Kasumi-1 (cell line): ENCODE data around the gene MGAT5B.
A peak's percentile ranks its signal among the peaks of the same experiment; 100 is the strongest.
"Not testable (repeated sequence)": the region's sequence is repeated elsewhere in the genome, so short reads cannot be mapped to it uniquely, and the experiment has no call there.

Experiments used
- DNase-seq, 2 experiments: peaks; one replicate each; lab custom pipeline; 2025; lab: John Stamatoyannopoulos, UW

The MGAT5B gene, protein sequence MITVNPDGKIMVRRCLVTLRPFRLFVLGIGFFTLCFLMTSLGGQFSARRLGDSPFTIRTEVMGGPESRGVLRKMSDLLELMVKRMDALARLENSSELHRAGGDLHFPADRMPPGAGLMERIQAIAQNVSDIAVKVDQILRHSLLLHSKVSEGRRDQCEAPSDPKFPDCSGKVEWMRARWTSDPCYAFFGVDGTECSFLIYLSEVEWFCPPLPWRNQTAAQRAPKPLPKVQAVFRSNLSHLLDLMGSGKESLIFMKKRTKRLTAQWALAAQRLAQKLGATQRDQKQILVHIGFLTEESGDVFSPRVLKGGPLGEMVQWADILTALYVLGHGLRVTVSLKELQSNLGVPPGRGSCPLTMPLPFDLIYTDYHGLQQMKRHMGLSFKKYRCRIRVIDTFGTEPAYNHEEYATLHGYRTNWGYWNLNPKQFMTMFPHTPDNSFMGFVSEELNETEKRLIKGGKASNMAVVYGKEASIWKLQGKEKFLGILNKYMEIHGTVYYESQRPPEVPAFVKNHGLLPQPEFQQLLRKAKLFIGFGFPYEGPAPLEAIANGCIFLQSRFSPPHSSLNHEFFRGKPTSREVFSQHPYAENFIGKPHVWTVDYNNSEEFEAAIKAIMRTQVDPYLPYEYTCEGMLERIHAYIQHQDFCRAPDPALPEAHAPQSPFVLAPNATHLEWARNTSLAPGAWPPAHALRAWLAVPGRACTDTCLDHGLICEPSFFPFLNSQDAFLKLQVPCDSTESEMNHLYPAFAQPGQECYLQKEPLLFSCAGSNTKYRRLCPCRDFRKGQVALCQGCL

DNA sequence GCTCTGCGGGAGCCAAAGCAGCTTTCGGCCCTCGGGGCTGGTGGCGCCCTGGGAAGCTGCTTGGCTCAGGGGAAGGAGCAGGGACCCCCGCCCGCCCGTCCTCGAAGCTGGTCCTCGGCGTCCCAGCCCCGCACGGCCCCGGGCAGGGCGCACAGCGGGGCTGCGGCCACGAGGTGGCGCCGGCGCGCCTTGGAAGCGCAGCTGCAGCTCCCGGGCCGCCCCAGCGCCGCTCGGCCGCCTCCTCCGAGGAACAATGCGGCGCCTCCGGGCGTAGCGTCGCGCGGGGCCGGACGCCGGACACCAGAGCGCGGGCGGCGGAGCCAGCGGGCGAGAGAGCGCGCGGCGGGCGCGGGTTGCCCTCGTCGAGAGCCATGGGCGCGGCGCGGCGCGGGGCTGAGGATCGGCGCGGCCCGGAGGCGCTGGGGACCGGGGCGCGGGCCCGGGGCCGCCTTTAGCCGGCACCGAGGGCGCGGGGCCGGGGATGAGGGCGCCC lies at the start of gene MGAT5B:
Gene MGAT5B, plus strand, starts transcription at position 229 of the 493 bp plus-strand sequence. CDS start 626 bp downstream, outside the sequence.
- peak; percentile 37 to 67 for DNase-seq

DNA sequence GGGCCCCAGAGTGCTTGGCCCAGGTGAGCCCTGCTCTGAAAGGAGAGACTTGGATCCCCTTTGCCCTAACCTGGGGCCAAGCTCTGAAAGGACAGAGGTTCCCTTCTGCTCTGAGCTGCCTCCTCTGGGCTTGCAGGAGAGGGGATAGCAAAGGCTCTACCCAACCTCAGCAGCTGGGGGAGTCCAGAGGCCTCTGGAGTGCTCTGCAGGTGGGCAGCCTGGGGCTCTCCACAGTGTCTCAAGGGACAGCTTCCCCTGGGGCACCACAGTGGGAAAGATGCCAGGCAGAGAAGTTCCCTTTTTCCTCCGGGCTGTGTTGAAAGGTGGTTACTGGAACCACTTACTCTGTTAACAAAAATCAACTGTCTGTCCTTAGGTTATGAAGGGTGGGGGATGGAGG lies 48.2 kb upstream of the MGAT5B start:
- peak; percentile 56 to 62 for DNase-seq

DNA sequence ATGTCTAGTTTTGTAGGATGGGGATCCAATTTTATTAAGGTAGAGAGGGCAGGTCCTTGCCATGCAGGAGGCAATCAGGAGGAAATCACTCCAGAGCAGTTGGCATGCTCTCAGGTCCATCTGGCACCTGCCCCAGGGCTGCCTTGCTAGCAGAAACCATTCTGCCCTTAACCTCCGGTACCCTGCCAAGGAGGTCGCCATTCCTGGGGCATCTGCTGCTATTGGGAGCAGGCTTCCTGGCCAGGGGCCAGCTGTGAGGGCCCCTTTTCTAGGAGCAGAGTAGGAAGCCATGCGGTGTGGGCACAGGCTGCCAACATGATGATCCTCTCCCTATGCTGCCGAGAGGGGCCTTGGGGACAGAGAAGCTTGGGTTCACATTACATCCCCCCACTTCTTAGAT lies 47.6 kb upstream of the MGAT5B start:
- DNase-seq = no peak

DNA sequence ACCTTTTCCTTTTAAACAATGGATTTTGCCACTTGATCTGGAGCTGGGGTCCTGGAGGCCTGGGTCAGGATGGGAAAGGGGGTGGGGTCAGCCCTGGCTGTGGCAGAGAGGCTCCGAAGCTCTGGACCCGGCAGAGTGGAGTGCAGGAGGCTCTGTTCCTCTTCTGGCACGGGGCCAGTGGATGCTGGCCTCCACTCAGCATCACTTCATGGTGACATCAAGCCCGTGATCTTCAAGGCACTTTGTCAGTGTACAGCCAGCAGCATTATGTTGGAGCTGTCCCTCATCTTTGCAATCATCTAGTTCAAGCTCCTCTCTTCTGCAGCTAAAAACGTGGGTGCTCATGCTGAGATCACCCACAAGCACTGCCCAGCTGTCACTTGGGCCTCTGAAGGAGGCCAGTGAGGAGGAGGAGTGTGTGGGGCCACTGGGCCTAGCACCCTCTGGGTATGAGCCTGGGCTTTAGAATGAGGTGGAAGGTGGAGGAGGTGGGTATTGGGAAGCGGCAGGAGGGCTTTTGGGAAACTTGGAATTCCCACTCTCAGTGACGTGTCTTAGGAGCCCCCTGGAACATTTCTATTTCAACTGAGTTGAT lies 45.9 kb upstream of the MGAT5B start:
- DNase-seq = no peak

DNA sequence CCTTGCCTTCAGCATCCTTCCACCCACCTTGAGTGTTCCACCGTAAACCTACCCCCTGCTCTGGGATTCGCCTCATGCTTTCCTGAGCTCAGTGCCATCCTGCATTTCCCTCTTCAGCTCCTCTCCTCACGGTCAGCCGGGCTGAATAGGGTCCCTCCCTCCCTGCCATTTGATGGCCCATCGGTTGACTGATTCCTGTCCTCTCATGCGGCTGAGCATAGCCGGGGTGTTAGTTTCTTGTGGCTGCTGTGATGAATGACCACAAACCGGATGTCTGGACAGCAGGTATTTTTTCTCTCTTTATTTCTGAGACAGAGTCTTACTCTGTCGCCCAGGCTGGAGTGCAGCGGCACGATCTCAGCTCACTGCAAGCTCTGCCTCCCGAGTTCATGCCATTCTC lies 44.1 kb upstream of the MGAT5B start:
- no peak for DNase-seq

DNA sequence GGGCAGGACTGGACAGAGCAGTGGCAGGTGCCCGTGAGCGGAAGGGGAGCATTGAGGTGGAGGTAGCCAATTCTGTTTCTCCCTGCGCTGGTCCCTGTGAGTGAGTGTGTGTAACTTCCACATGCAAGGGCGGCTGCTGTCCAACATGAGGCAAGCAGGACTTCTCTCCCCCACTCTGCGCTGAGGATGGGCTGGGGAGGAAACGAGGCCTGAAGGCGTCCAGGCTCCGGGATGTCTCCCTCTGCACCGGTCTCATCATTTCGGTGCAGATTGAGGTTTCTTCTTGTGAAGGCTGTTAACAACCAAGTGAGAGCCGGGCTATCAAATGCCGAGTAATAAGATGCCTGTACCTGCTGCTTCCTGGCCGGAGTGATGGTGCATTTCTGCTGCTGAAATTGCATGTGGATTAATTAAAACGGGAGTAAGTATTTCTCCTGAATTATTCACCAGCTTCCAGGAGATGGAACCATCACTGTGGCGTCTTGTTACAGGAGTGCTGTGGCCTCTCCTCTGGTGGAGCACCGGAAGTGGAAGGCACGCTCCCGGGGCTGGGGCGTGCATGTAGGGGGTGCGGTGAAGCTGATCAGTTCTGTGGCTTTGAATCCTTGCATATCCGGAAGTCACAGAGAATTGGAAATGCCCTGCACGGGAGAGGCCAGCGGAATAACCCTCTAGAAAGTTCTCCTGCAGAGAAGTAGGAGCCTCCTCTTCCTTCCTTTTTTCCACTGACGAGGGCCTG lies 41.7 kb upstream of the MGAT5B start:
- peak; percentile 60 to 78 for DNase-seq

DNA sequence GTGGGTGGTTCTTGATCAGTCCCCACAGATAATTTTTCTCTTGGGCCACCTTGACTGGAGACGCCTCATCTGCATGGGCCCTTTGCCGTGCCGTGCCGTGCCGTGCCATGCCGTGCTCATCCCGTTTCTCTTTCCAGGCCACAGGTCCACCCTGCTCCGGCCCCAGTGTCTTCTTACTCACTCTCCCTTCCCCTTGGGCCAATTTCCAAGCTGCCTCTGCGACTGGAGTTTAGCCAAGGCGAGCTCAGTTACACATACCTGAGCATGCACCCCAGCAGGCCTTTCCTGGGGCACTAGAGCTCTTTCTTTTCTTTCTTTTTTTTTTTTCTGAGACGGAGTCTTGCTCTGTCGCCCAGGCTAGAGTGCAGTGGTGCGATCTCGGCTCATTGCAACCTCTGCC lies 40.5 kb upstream of the MGAT5B start:
- no peak for DNase-seq

DNA sequence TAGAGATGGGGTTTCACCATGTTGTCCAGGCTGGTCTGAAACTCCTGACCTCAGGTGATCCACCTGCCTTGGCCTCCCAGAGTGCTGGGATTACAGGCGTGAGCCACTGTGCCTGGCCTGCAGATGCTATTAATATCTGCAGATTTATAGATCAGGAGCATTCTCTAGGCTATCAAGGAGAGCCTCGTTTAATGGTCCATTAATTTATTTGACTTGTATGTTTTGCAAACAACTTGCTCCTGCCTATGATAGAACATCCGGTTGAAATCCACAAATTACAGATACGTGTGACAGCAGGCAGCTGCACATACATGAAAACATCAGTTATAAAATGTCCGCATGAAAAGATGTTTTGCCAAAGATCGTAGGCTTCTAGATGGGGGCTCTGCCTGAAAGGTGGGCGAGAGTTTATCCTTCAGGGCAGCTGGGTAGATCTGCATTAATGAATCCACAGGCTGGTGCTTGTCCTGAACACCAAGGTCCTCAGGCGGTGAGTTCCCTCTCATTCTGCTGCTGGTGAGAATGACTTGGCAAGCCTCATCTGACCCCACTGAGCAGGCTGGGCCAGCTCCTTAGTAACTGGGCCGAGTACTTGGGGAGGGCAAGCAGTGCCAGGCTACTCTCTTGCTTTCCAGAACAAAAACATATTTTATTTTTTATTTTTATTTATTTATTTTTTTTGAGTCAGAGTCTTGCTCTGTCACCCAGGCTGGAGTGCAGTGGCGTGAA lies 37.1 kb upstream of the MGAT5B start:
- no peak for DNase-seq

DNA sequence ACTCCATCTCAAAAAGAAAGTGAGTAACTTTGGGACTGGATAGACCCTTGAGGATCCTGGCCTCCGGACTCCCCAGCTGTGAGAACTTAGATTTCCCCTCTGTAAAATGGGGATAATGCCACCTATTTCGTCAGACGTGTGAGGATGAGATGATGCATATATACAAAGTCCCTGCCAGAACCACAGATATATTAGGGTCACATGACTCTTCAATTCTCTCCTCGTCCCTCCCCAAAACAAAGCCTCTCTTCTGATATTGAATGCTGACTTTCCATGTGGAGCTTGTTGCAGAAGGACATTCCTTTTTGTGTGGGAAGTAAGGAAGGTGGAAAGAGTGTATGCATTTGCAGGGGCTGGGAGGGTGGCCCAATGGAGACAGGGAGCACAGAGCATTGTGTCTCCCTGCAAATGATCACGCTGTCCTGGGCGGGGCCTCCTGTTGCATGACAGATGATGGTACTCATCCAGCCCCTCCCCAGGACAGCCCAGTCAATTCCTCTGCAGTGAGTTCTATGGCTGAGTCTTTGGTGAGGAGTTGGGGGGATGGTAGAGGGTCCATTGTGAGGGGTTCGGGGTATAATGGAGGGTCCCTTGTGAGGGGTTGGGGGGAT lies 35.1 kb upstream of the MGAT5B start:
- DNase-seq = no peak

DNA sequence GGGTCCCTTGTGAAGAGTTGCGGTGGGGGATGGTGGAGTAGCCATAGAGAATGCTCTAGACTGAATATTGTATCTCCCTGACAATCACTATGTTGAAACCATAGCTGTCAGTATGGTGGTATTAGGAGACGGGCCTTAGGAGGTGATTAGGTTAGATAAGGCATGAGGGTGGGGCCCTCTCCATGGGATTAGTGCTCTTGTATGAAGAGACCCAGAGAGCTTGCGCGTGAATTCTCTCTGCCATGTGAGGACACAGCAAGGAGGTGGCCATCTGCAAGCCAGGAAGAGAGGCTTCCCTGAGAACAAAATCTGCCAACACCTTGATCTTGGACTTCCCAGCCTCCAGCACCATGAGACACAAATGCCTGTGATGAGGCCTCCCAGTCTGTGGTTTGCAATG lies 34.5 kb upstream of the MGAT5B start:
- DNase-seq = no peak

DNA sequence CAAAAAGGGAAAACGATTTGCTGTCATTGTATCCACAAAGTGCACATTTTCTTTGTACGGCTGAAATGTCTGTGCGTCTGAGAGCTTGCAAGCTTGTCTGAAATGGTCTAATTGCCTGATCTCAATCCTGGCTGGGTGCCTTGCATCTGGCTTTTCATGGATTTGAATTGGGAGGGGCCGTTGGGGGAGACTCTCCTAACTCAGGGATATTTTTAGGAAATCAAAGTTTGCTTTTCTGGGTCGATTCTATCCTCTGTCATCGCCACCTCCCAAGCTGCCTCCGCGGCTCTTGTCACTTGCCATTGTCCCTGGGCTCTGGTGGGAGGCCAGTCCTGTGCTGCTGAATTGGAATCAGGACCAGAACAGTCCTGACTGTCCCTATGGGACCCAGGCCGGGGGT lies 33.3 kb upstream of the MGAT5B start:
- no peak for DNase-seq

DNA sequence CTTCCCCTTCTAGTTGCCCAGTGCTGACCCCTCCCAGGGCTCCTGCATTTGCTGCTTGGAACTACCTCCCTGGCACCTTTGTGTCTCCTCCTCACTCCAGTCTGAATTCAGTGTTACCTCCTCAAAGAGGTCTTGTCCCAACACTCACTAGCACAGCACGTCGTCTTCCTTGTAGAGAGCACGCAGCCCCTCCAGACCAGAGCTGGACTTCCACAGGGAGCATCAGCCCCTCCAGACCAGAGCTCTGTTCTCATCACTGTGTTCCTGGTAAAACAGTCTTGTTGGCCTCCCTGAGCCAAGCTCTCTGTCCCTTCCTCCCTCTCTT lies 27.8 kb upstream of the MGAT5B start:
- no peak for DNase-seq

DNA sequence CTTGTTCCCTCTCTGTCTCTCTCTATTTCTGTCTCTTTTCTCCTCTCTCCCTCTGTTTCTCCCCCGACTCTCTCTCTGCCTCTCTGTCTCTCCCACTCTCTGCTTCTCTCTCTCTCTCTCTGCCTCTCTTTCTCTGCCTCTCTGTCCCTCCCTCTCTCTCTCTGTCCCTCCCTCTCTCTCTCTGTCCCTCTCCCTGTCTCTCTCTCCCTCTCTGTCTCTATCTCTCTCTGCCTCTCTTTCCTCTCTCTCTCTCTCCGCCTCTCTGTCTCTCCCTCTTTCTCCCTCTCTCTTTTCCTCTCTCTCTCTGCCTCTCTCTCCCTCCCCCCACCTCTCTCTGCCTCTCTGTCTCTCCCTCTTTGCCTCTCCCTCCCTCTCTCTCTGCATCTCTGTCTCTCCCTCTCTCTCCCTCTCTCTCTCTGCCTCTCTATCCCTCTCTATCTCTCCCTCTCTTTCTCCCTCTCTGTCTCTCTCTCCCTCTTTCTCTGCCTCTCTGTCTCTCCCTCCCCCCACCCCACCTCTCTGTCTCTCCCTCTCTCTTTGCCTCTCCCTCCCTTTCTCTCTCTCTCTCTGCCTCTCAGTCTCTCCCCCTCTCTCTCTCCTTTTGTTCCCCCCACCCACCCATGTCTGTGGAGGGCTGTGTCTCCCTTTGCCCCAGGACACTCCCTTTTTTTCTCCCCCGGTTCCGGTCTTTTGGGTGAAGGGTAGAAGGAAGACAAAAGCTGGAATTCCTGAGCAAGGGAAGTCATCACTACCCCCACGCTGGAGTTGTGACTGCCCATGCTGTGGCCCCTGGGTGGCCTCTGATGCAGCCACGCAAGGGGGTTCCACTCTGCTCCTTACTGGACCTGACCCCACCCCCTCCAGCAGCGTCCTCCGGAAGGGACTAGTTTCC lies 27.1 kb upstream of the MGAT5B start:
- no peak for DNase-seq

DNA sequence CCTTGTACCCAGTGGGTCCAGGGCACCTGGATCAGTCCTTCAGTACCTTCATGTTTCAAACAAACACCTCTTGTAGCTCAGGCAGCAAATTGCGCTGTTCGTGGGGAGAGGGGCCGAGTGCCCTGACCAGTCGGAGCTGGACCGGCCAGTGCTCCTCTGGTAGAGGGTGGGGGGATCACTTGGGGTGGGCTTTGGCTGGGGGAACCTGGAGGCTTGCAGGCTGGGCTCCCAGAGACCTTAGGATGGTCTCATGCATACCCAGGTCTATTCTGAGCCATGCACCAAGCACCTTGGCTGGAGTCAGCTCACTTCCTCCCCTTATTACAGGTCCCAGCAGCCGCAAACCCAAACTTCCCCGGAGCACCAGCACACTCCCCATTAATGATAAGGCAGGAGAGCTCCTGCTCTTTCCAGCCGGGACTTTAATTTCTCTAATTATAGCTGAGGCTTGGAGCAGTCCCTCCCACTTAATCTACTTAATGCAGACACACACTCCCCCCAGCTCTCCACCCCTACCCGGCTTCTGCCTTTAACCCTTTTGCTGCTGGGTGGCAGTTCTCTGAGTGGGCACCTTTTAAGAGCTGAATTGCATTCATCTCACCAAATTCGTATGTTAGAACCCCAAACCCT lies 26.3 kb upstream of the MGAT5B start:
- peak in 1 of 2 experiments; percentile 24 for DNase-seq

DNA sequence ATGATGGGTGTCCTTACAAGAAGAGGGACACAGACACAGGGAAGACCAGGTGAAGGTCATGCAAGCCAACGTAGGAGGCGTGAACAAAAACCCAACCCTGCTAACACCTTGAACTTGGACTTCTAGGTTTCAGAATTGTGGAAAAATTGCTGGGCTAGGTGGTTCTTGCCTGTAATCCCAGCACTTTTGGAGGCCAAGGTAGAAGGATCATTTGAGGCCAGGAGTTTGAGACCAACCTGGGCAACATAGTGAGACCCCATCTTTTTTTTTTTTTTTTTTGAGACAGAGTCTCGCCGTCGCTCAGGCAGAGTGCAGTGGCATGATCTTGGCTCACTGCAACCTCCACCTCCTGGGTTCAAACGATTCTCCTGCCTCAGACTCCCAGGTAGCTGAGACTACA lies 25.1 kb upstream of the MGAT5B start:
- not testable (repeated sequence) for DNase-seq

DNA sequence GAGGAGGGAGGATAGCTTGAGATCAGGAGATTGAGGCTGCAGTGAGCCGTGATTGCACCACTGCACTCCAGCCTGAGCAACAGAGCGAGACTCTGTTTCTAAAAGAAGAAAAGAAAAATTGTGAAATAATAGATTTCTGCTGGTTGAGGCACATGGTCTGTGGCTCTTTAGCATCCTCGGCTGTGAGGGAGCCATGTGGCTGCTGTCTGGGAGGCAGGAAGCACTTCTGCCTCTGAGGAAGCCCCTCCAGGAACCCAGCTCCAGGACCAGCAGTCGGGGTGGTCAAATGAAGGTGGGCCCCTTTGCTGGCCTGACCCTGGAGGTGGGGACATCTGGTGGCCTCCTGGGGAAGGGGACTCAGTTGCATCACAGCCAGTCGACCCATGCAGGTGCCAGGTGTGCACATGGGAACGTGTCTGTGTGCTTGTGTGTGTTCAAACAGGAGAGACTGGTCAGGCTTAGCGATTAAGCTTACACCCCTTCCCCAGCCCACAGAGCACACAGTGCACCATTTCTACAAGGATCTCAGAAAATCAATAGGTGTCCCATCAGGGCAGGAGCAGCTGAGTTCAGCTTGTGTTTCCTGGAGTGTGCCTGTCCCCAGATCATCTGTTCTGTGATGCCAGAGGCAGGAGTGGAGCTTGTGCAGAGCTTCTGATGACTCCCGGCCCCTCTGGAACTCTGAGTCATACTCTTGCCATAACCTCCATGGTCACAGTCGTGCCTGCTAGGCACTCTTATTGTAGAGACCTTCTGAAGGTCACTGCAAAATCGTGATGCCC lies 24.3 kb upstream of the MGAT5B start:
- DNase-seq = no peak

DNA sequence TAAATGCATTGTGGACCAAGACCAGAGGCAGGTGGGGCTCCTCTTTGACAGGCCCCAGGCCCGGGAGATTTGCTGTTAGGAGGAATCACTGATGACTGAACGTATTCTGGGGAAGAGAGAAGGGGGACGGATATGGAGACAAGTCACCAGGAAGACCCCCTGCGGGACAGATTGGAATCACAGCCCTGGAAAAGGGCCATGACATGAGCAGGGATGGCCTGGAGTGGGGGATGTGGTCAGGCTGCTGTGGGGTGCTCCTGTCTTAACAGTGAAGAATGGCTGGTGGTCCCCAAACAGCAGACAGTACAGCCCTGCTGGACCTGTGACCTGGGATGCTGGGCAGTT lies 23.7 kb upstream of the MGAT5B start:
- DNase-seq = no peak

DNA sequence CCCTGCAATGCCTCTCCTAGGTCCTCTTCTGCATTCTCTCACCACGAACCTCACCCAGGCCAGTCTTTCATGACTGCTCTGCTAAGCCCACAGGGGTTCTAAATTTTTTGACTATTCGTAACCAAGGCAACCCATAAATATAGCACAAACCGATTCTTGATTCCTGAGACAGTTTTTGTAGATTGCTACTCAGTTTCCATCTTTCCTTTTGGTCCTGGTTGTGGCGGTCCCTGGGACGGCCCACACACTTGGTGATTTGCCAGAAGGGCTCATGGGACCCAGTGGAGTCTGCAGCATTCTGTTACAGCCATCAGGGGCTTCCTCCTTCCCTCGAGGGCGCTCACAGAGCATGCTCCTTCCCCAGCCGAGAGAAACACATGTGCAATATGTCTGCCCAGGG lies 23.4 kb upstream of the MGAT5B start:
- no peak for DNase-seq

DNA sequence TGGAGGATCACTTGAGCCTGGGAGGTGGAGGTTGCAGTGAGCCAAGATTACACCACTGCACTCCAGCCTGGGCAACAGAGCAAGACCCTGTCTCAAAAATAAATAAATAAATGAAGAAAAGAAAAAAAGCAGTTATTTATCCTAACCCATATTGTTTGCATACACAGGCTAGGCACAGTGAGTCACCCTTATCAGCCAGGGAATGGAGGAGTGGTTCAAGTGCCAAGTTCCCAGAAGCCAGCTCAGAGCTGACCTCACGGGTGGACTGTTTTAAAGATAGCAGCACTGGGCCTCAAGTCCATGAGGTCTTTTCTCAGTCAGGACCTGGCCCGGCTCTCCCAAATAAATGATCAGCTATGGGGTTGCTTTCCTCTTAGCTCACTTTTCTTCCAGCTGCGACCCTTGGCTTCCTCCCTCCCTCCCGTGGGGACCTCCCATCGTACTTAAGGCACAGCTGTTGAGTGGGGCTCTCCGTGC lies 22.6 kb upstream of the MGAT5B start:
- DNase-seq = no peak
